CD4-positive, alpha-beta T cell (primary cell): Measurements from ENCODE around the gene OR5B12. TPM values are rescaled to one million over a fixed set of nuclear protein-coding genes. Genes with fewer than 3 reads are reported as not detected.

Source experiments
- ATAC-seq: fragments of 200-7000 bp; cut with Tn5 transposase; one replicate; pipeline ENCODE4 v1.10.0; 2022; ENCODE audit warnings: mild to moderate bottlenecking; ENCODE audit not compliant: poor library complexity
- CTCF ChIA-PET: fragments of 350-600 bp; sonication (Branson Sonifier 250); formaldehyde crosslinking; loops from one replicate; lab custom pipeline; 2021; ENCODE audit warnings: antibody characterized with exemption, inconsistent platforms; lab: Charles Lee
- POLR2A ChIA-PET: fragments of 350-600 bp; sonication (Branson Sonifier 250); formaldehyde crosslinking; loops from one replicate; lab custom pipeline; 2021; ENCODE audit warnings: antibody characterized with exemption, inconsistent platforms; lab: Charles Lee
- DNase-seq, 14 experiments: peaks; one replicate each; pipeline ENCODE4 v3.0.0-alpha.2; 2013 to 2020; ENCODE audit warnings: mixed read lengths in 2 of 14
- H3K27ac ChIP-seq, 2 donors: one replicate each; pipeline versions ENCODE4 v1.5.1 to v1.7.0; 2013; ENCODE audit warnings: low read length in 2 of 2, low read depth in 1 of 2, mild to moderate bottlenecking in 1 of 2
- H3K27me3 ChIP-seq, 2 experiments: 1 replicate in 1 of 2; 2 replicates in 1 of 2; pipeline versions ENCODE4 v1.6.1 to v1.7.0; 2013; ENCODE audit warnings: low read length in 2 of 2, control low read depth in 1 of 2, mild to moderate bottlenecking in 1 of 2, moderate library complexity in 1 of 2; ENCODE audit not compliant: insufficient read depth in 2 of 2, control insufficient read depth in 1 of 2
- H3K36me3 ChIP-seq: one replicate; pipeline ENCODE4 v1.6.1; 2013; ENCODE audit warnings: low read length, control low read depth; ENCODE audit not compliant: insufficient read depth
- H3K4me1 ChIP-seq: one replicate; pipeline ENCODE4 v1.6.1; 2013; ENCODE audit warnings: low read length, control low read depth; ENCODE audit not compliant: insufficient read depth
- H3K4me3 ChIP-seq: one replicate; pipeline ENCODE4 v1.5.1; 2013; ENCODE audit warnings: mild to moderate bottlenecking, low read length, moderate library complexity
- H3K9me3 ChIP-seq, 2 experiments: 1 replicate in 1 of 2; 2 replicates in 1 of 2; pipeline versions ENCODE4 v1.6.1 to v1.7.0; 2013; ENCODE audit warnings: low read length in 2 of 2, mild to moderate bottlenecking in 2 of 2, control low read depth in 1 of 2, moderate library complexity in 1 of 2; ENCODE audit not compliant: control insufficient read depth in 1 of 2, insufficient read depth in 1 of 2
- H3K27ac Mint-ChIP-seq: one replicate; pipeline ENCODE4 v1.8.0; 2020; ENCODE audit warnings: mixed read lengths
- H3K27me3 Mint-ChIP-seq: one replicate; pipeline ENCODE4 v1.8.0; 2021; ENCODE audit warnings: mixed read lengths
- H3K36me3 Mint-ChIP-seq: one replicate; pipeline ENCODE4 v1.8.0; 2021; ENCODE audit warnings: low read depth, mixed read lengths
- H3K4me1 Mint-ChIP-seq: one replicate; pipeline ENCODE4 v1.8.0; 2021; ENCODE audit warnings: low read depth, mixed read lengths
- H3K4me3 Mint-ChIP-seq: one replicate; pipeline ENCODE4 v1.8.0; 2020; ENCODE audit warnings: mild to moderate bottlenecking, mixed read lengths
- H3K9me3 Mint-ChIP-seq: one replicate; pipeline ENCODE4 v1.8.0; 2020; ENCODE audit warnings: mixed read lengths
- CTCF ChIP-seq: fragments of 200-600 bp; IDR thresholded peaks from one replicate; pipeline ENCODE4 v1.8.0; 2022; ENCODE audit warnings: antibody characterized with exemption, mild to moderate bottlenecking
- intact Hi-C, 2 experiments: fragments of 100-400 bp; cut with DNase I in 1 of 2; cut with micrococcal nuclease in 1 of 2; formaldehyde crosslinking; loops; one replicate each; pipeline versions ENCODE4 v1.15.1 to v1.9.0; 2023 to 2025; cut with DNase I, micrococcal nuclease
- total RNA-seq, 174 experiments: library from RNA in 2 of 174; stranded (reverse) in 2 of 174; gene quantifications; one replicate each; pipeline ENCODE4 v1.2.3 and lab custom pipeline; 2021 to 2026

OR5B12 gene
- total RNA-seq, 2 experiments from 2014 or later: not detected

GRCh38 chr11:58433638-58434203 is 8.3 kb downstream of the OR5B12 start:
- Histone ChIP-seq H3K4me3 (no peak overlapping the region), H3K27me3 (no peaks in the 10 kb centered on the region), H3K9me3 (peaks cover 0 to 9% of the 10 kb centered on the region in 2 experiments), H3K27ac (no peak overlapping the region), H3K36me3 (no peaks in the 10 kb centered on the region), H3K4me1 (no peaks in the 10 kb centered on the region)
- no peak for TF ChIP-seq CTCF
- ATAC-seq (no peak), DNase-seq (no peak)
- Mint-ChIP-seq H3K4me3 (no peak overlapping the region), H3K36me3 (no peaks in the 10 kb centered on the region), H3K4me1 (no peaks in the 10 kb centered on the region), H3K27me3 (peaks cover 10% of the 10 kb centered on the region), H3K27ac (no peak overlapping the region), H3K9me3 (no peaks in the 10 kb centered on the region)
- intact Hi-C loops: no loop called here
- ChIA-PET CTCF (no interaction called here), POLR2A (no interaction called here)

GRCh38 chr11:58429273-58429672 is 12.8 kb downstream of the OR5B12 start:
- Mint-ChIP-seq H3K4me3 (no peak overlapping the region), H3K27me3 (peaks cover 39% of the 10 kb centered on the region), H3K4me1 (no peaks in the 10 kb centered on the region), H3K9me3 (peaks cover 2% of the 10 kb centered on the region), H3K36me3 (no peaks in the 10 kb centered on the region), H3K27ac (no peak overlapping the region)
- no peaks in the 10 kb centered on the region for H3K36me3 ChIP-seq
- peaks cover 0 to 15% of the 10 kb centered on the region in 2 experiments for H3K9me3 ChIP-seq
- TF ChIP-seq CTCF: no peak
- ATAC-seq (no peak), DNase-seq (no peak)
- POLR2A ChIA-PET: no interaction called here
- intact Hi-C loops: no loop called here
- H3K27ac ChIP-seq: no peak overlapping the region
- no peak overlapping the region for H3K4me3 ChIP-seq
- H3K27me3 ChIP-seq: peaks cover 6 to 8% of the 10 kb centered on the region in 2 experiments
- CTCF ChIA-PET: no interaction called here
- H3K4me1 ChIP-seq: no peaks in the 10 kb centered on the region

GRCh38 chr11:58428021-58428420 is 14.0 kb downstream of the OR5B12 start, which contains the start of gene OR5B2:
OR5B2 (minus strand) TSS chr11:58428121; CDS start chr11:58423261, 4,860 bp downstream.
- H3K4me1 ChIP-seq: no peaks in the 10 kb centered on the region
- DNase-seq (no peak), ATAC-seq (no peak)
- Mint-ChIP-seq H3K4me1 (no peaks in the 10 kb centered on the region), H3K27ac (no peak within 1 kb of the TSS), H3K36me3 (no peaks in the 10 kb centered on the region), H3K9me3 (peaks cover 2% of the 10 kb centered on the region), H3K4me3 (no peak within 1 kb of the TSS), H3K27me3 (peaks cover 46% of the 10 kb centered on the region)
- H3K9me3 ChIP-seq: peaks cover 0 to 15% of the 10 kb centered on the region in 2 experiments
- CTCF ChIA-PET: no interaction called here
- POLR2A ChIA-PET: no interaction called here
- no peak within 1 kb of the TSS for H3K4me3 ChIP-seq
- intact Hi-C loops: no loop called here
- H3K27me3 ChIP-seq: peaks cover 6 to 13% of the 10 kb centered on the region in 2 experiments
- no peak for TF ChIP-seq CTCF
- no peaks in the 10 kb centered on the region for H3K36me3 ChIP-seq
- H3K27ac ChIP-seq: no peak within 1 kb of the TSS
